GM12801 (cell line): ENCODE data around the gene ABHD14A.

ENCODE experiments used
- CTCF ChIP-seq: IDR thresholded peaks from one replicate; pipeline ENCODE4 v1.5.1; 2011; ENCODE audit warnings: control low read depth; ENCODE audit not compliant: insufficient read length; ENCODE audit errors: extremely low read depth

ABHD14A gene

GRCh38 chr3:51974277-51974962 lies 444 bp upstream of the ABHD14A start:
- TF ChIP-seq CTCF: no peak

GRCh38 chr3:51975852-51976549 lies 1.1 kb downstream of the ABHD14A start:
- TF ChIP-seq CTCF: no peak

- TF ChIP-seq CTCF: no peak
Measured at GRCh38 chr3:51977446-51978142, 2.7 kb downstream of the ABHD14A start.

GRCh38 chr3:51978143-51978502 lies 3.3 kb downstream of the ABHD14A start:
- TF ChIP-seq CTCF: no peak

GRCh38 chr3:51980253-51980652 lies 5.4 kb downstream of the ABHD14A start:
- no peak for TF ChIP-seq CTCF

GRCh38 chr3:51982352-51982837 lies 7.5 kb downstream of the ABHD14A start:
- TF ChIP-seq CTCF: no peak

- TF ChIP-seq CTCF: no peak
Measured at GRCh38 chr3:51982838-51983577, 8.1 kb downstream of the ABHD14A start, which contains the start of gene ACY1. TSS of gene ACY1 (plus strand) at chr3:51983535. CDS start at chr3:51984065, 530 bp downstream.
